KOPT-K1 (cell line): Measurements from ENCODE around the gene COQ10A.
"Not testable (repeated sequence)": the region's sequence is repeated elsewhere in the genome, so short reads cannot be mapped to it uniquely, and the experiment has no call there.

Experiments
- H3K27ac ChIP-seq: fragments of 200-600 bp; sonication (generic); 2 replicates; pipeline ENCODE4 v1.5.1; 2016; ENCODE audit warnings: antibody characterized with exemption, mild to moderate bottlenecking, low read depth, low read length; ENCODE audit not compliant: poor library complexity, severe bottlenecking
- H3K36me3 ChIP-seq: fragments of 200-600 bp; sonication (generic); 2 replicates; pipeline ENCODE4 v1.5.1; 2017; ENCODE audit warnings: antibody characterized with exemption, mild to moderate bottlenecking, low read length, moderate library complexity; ENCODE audit not compliant: insufficient read depth
- H3K9me3 ChIP-seq: fragments of 200-600 bp; sonication (generic); 2 replicates; pipeline ENCODE4 v1.5.1; 2017; ENCODE audit warnings: antibody characterized with exemption, low read length, mild to moderate bottlenecking; ENCODE audit not compliant: insufficient read depth, poor library complexity, severe bottlenecking

Gene COQ10A

DNA sequence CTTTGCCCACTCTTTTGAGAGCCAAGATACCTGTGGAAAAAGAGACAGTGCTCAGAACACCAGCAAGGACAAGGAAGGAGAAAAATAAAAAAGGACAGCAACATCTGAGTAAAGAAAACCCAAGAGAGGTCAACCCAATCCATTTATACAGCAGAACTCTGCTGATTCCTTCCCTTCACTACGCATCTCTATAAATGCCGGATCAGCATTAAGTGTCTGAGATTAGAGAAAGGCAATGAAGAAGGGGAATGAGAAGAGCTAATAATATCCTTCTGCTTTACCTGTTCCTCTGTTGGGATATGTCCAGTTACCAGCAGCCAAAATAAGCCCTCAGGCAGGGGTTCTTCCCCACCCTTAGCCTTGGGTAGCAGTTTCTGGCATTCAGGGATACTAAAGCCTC is 15.8 kb downstream of the COQ10A start:
- H3K36me3 ChIP-seq = peaks cover 99% of the 10 kb centered on the region
- no peaks in the 10 kb centered on the region for H3K9me3 ChIP-seq
- H3K27ac ChIP-seq = no peak overlapping the region

DNA sequence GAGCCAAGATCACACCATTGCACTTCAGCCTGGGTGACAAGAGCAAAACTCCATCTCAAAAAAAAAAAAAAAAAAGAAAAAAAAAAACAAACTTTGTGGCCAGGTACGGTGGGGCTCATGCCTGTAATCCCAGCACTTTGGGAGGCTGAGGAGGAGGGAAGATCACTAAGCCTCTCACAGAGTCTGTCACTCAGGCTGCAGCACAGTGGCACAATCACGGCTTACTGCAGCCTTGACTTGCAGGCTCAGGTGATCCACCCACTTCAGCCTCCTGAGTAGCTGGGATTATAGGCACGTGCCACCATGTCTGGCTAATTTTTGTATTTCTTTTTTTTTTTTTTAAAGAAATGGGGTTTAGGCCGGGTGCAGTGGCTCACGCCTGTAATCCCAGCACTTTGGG is 17.5 kb downstream of the COQ10A start:
- peaks cover 98% of the 10 kb centered on the region for H3K36me3 ChIP-seq
- not testable (repeated sequence) for H3K9me3 ChIP-seq, H3K27ac ChIP-seq

DNA sequence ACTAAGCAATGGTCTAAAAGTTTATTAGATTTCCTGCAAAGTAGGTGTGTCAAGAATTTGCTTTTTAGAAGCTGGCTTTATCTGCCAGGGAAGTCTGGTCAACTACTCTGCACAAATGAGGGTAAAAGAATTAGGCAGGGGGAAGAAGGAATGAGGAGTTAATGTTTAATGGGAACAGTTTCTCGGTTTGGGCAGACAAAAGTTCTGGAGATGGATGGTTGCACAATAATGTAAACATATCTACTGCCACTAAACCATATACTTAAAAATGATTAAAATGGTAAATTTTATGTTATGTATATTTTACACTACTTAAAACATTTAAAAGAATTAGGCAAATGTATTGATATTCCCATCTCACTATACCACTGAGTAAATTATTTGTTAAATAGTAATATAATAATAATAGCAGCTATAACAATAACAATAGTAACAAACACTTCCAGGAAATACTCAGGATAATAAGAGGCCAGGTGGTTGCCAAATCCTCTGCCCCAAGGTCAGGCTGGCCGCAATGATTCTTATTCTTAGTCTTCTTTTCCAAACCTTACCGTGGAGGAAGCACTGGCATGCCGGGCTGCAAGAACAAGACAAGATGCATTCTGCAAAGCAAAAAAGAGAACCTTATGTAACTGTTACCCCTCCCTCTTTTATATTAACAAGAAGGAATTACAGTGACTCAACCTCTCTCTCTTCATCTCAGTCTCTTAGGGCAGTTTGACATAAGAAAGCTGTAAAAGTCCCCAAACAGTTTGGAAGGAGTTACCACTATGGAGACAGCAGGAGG is 19.5 kb downstream of the COQ10A start:
- Histone ChIP-seq H3K27ac (no peak overlapping the region), H3K9me3 (no peaks in the 10 kb centered on the region), H3K36me3 (peaks cover 97% of the 10 kb centered on the region)

DNA sequence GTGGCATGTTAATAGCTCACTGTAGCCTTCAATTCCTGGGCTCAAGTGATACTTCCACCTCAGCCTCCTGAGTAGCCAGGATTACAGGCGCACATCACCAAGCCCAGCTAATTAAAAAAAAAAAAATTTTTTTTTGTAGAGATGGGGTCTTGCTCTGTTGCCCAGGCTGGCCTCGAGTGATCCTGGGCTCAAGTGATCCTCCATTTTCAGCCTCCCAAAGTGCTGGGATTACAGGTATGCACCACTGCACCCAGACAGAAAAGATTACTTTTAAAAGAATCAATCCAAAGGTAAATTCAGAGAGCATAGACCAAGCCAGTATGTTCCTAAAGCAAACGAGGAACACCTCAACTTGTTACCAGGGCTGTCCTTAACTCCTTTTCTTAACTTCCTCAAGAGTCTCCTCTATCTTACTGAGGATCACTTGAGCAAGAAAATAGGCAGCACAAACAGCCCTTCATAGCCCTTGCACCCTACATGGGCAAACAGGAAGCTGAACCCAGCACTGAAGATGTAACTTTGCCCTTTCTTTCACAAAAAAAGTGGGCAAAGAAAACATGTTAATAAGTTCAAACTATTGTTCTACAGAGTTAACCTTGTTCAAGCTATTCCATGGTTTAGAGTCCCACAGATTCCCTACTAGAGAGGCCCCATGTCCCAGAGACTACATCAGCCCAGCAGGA is 22.1 kb downstream of the COQ10A start:
- Histone ChIP-seq H3K27ac (no peak overlapping the region), H3K9me3 (no peaks in the 10 kb centered on the region), H3K36me3 (peaks cover 92% of the 10 kb centered on the region)

DNA sequence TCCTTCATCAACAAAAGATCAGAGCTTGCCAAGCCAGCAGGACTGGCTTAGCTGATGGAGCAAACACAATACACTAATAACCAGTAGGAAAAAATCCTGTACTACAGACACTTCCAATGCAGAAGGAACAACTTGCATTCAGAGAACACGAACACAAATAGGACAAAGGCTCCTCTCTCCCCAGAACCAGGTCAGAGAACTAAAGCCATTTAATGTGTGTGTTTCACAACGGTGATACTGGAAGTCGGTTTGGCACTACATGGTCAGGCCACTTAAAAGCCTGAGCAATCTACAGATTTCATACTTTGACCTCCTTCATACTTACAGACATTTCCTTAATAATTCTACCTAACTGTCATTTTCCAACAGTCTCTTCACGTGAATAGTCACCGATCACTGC is 27.1 kb downstream of the COQ10A start:
- H3K27ac ChIP-seq = no peak overlapping the region
- peaks cover 87% of the 10 kb centered on the region for H3K36me3 ChIP-seq
- no peaks in the 10 kb centered on the region for H3K9me3 ChIP-seq

DNA sequence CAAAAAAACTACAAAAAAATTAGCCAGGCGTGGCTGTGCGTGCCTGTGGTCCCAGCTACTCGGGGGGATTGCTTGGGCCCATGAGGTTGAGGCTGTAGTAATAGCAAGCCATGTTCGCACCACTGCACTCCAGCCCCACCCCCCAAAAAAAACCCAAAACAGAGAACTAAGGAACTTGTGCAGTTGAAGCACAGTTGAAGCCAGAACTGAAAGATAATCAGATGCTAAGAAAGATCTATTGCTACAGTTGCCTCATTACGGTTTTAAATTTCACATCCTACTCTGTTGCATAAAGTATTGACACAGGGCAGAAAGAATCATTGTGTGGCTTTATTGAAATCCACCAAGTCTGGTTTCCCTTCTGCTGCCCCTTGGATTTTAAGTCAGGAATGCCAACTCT is 29.6 kb downstream of the COQ10A start:
- Histone ChIP-seq H3K9me3 (no peaks in the 10 kb centered on the region), H3K36me3 (peaks cover 66% of the 10 kb centered on the region), H3K27ac (no peak overlapping the region)

DNA sequence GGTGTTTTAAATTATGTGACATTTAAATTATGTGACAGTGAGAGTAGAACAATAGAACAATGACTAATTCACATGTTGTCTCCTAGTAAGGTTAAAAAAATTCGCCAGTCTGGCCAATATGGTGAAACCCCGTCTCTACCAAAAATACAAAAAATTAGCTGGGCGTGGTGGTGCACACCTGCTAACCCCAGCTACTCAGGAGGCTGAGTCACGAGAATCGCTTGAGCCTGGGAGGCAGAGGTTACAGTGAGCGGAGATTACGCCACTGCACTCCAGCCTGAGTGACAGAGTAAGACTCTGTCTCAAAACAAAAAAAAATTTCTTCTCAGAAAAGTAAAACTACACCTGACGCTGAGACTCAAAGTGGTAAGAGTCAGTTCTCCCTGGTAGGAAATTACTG is 30.7 kb downstream of the COQ10A start:
- H3K9me3 ChIP-seq = no peaks in the 10 kb centered on the region
- H3K27ac ChIP-seq = no peak overlapping the region
- peaks cover 55% of the 10 kb centered on the region for H3K36me3 ChIP-seq

DNA sequence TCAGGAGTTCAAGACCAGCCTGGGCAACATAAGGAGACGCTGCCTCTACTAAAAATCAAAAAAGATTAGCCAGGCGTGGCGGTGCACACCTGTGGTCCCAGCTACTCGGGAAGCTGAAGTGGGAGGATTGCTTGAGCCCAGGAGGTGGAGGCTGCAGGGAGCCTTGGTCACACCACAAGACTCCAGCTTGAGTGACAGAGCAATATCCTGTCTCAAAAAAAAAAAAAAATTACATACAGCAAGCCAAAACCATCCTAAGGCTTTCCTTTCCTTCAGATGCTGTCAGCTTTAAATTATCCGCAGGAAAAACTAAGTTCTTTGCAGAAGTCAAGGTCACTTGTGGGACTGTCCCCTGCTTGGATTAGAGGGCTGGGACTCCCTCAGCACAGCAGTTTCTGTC is 32.1 kb downstream of the COQ10A start:
- Histone ChIP-seq H3K36me3 (peaks cover 46% of the 10 kb centered on the region), H3K9me3 (no peaks in the 10 kb centered on the region), H3K27ac (peak overlapping the region; percentile 91)

DNA sequence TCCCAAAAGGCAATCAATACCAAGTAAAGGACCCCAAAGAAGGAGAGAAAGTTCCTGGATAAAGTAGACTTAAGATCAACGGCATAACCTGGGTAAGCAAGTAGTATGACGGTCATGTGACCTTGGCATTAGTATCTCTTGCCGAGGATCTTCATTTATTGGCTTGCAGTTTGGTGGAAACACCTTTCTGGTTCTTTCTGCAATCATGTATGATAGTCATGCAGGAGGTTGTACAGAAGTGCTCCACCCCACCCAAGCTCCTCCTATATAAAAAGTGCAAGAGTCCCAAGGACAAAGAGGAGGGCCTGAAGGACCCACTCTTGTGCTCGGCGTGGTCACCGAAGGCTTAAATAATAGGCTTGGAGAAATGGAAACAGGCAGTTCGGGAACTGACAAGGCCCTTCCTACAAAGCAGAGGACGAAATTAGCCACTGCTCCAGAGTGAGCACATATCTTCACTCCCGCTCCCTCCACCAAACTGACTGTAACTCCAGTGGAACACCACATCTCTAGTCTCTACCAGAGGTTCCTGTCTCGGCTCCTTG is 32.6 kb downstream of the COQ10A start:
- Histone ChIP-seq H3K9me3 (no peaks in the 10 kb centered on the region), H3K27ac (peak overlapping the region; percentile 91), H3K36me3 (peaks cover 46% of the 10 kb centered on the region)

DNA sequence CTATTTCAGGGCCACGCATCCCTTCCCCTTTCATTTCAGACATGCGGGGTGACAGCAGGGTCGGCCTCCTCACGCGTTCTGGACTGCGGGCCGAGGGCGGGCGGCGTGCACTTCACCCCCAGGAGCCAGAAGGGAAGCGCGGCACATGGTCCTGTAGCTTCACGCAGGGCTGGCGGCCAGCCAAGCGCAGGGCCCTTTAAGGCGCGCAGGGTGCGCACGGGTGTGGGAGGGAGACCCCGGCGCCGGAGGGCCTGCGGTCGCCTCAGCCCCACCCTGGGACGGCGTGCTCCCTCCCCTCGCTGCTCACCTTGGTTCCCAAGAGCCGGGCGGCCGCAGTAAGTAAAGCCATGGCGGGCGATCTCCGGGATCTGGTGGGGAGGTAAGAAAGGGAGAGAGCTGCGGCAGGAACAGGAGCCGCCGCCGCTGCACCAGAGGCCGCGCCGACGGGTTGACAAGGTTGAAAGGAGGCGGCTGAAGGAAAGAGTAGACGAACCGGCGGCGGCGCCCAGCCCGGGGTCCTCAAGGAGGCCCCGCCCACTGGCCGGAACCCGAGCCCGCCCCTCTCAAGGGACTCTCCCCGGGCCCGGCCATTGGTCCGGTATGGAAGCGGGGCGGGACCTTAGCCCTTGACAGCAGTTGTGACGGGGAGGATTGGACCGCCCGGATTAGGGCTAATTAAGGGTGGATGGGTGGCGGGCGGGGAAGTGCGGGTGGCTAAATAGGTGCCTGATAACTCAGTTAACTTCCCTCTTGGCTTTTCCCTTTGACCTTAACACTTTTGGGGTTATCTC is 33.3 kb downstream of the COQ10A start, which contains the start of gene CS:
Gene CS (minus strand): TSS at position 478 of the 791 bp plus-strand sequence. CDS start 129 bp downstream, at position 349.
- Histone ChIP-seq H3K9me3 (no peaks in the 10 kb centered on the region), H3K36me3 (peaks cover 51% of the 10 kb centered on the region), H3K27ac (peak within 1 kb of the TSS; percentile 91)

DNA sequence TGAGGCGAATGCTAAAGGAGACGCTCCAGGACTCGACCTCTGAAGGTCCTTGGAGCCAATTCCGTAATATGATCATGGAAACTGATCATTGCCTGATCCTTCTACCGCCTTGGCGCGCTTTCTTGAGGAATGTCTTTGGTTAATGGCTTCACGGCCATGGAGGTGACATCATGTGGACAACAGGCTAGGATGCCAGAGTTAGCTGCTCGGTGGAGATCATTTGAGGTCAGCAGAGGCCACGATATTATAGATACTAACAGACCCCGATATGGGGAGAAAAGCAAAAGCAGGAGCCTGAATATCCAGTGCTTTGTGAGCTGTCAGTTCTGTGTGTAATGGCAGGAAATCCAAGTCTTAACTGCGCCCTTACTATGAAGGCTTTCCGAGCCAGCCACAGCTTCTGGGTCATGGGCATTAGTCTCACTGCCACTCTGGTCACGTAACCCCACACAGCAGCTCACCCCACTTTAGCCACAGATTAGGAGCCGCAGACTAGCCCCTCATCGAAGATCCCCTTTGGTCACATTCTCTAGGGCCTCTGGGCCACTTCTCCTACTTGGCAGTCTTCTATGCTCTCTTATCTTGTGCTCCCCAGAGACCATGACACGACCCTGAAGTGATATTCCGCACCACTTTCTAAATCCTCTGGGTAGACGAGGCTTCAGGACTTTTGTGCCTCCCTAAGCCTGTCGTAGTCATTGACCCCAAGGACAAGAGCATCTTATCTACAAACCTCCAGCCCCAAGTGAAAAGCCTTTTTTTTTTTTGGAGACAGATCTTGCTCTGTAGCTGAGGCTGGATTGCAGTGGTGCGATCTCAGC is 34.1 kb downstream of the COQ10A start:
- H3K36me3 ChIP-seq = peaks cover 52% of the 10 kb centered on the region
- H3K27ac ChIP-seq = peak overlapping the region; percentile 91
- H3K9me3 ChIP-seq = no peaks in the 10 kb centered on the region

DNA sequence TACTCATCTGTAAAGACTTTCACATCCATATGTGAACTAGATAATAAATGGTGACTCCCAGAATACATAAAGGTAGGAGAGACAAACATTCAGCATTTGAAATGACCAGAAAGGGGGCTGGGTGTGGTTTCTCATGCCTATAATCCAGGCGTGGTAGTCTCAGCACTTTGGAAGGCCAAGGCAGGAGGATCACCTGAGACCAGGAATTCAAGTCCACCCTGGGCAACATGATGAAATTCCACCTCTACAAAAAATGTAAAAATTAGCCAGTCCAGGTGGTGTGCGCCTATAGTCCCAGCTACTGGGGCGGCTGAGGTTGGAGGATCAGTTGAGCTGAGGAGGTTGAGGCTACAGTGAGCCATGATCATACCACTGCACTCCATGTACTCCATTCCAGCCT is 37.5 kb downstream of the COQ10A start:
- Histone ChIP-seq H3K9me3 (no peaks in the 10 kb centered on the region), H3K36me3 (peaks cover 51% of the 10 kb centered on the region), H3K27ac (no peak overlapping the region)

DNA sequence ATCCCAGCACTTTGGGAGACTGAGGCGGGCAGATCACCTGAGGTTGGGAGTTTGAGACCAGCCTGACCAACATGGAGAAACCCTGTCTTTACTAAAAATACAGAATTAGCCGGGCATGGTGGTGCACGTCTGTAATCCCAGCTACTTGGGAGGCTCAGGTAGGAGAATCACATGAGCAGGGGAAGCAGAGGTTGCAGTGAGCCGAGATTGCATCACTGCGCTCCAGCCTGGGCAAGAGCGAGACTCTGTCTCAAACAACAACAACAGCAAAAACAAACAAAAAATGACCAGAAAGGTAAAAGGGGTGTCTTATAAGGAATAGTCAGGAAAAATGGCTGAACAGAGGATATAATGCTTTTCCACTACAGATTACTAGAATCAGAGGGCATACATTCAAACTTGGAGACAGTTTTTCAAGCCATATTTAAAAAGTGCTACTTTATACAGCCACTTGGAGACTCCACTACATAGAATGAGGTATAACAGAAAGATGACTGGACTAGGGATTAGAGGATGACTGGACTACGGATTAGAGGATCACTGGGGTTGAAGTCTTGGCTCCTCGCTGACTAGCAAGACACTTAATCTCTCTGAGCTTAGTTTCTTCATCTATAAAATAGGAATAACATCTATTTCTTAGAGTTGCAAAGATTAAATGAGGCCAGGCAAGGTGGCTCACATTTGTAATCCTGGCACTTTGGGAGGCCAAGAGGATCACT is 38.3 kb downstream of the COQ10A start:
- H3K27ac ChIP-seq = no peak overlapping the region
- H3K36me3 ChIP-seq = peaks cover 58% of the 10 kb centered on the region
- no peaks in the 10 kb centered on the region for H3K9me3 ChIP-seq
